Ascending aorta (tissue), 2 donors: ENCODE data around the gene NARS2. TPM values are rescaled to one million over a fixed set of nuclear protein-coding genes. Genes with fewer than 3 reads are reported as not detected.

Experiments used
- DNase-seq, 2 donors: peaks; one replicate each; pipeline ENCODE4 v3.0.0-alpha.2; 2019; ENCODE audit warnings: low spot score in 2 of 2
- H3K27ac ChIP-seq, 2 donors: fragments of 200-600 bp; sonication (generic); one replicate each; pipeline ENCODE4 v1.5.1; 2016 to 2017; ENCODE audit warnings: mild to moderate bottlenecking in 1 of 2
- H3K27me3 ChIP-seq: fragments of 200-600 bp; sonication (generic); one replicate; pipeline ENCODE4 v1.5.1; 2017
- H3K36me3 ChIP-seq, 2 donors: fragments of 200-600 bp; sonication (generic); one replicate each; pipeline ENCODE4 v1.5.1; 2016
- H3K4me1 ChIP-seq, 2 donors: fragments of 200-600 bp; sonication (generic); one replicate each; pipeline ENCODE4 v1.5.1; 2016 to 2017; ENCODE audit warnings: mild to moderate bottlenecking in 1 of 2
- H3K4me3 ChIP-seq, 2 donors: fragments of 200-600 bp; sonication (generic); one replicate each; pipeline ENCODE4 v1.5.1; 2016 to 2017; ENCODE audit warnings: mild to moderate bottlenecking in 1 of 2
- H3K9me3 ChIP-seq, 2 donors: fragments of 200-600 bp; sonication (generic); one replicate each; pipeline ENCODE4 v1.5.1; 2016
- CTCF ChIP-seq, 3 experiments: fragments of 200-600 bp in 2 of 3; fragments of 450-650 bp in 1 of 3; sonication (generic) in 2 of 3; IDR thresholded peaks; one replicate each; pipeline ENCODE4 v1.5.1; 2016 to 2019; ENCODE audit warnings: antibody characterized with exemption in 3 of 3, mild to moderate bottlenecking in 1 of 3, moderate library complexity in 1 of 3
- intact Hi-C: fragments of 100-400 bp; cut with DNase I; formaldehyde crosslinking; loops from one replicate; pipeline ENCODE4 v1.15.1; 2023
- total RNA-seq: library from RNA; depleted of rRNA; stranded (reverse); fragments of >200 nt; gene quantifications from one replicate; pipeline ENCODE4 v1.1.0, GENCODE V29; 2016

NARS2 gene
- total RNA-seq, 1 donor from 2014 or later = 7.8 TPM

- peaks cover 0 to 19% of the 10 kb centered on the region in 2 donors for H3K4me1 ChIP-seq
- no peaks in the 10 kb centered on the region for H3K27me3 ChIP-seq
These were observed 157.3 kb downstream of the NARS2 start, which contains the start of gene GAB2 for GRCh38 chr11:78417175-78417887. GAB2 (minus strand) TSS chr11:78417820; CDS start chr11:78417720, 100 bp downstream.

GRCh38 chr11:78416285-78417174 is 158.1 kb downstream of the NARS2 start:
- Histone ChIP-seq H3K4me1 (peaks cover 0 to 19% of the 10 kb centered on the region in 2 donors), H3K27me3 (no peaks in the 10 kb centered on the region), H3K36me3 (no peaks in the 10 kb centered on the region), H3K27ac (peak overlapping the region; percentile 98 to 100), H3K9me3 (no peaks in the 10 kb centered on the region), H3K4me3 (peak overlapping the region; percentile 82 to 84)
- intact Hi-C loops = loop anchor here (1.0 to 5.0 kb wide), 5 partner anchors 104 to 424 kb away; partner anchors contain the start of genes ALG8 and INTS4
- DNase-seq = peak; percentile 78 to 94
- peak in 2 of 3 experiments; percentile 50 to 53 for TF ChIP-seq CTCF (IDR thresholded peaks at IDR 0.05)

More at GRCh38 chr11:78417175-78417887, 157.3 kb downstream of the NARS2 start, which contains the start of gene GAB2:
- H3K4me3 ChIP-seq = peak within 1 kb of the TSS; percentile 82 to 84
- H3K27ac ChIP-seq = peak within 1 kb of the TSS; percentile 98 to 100
- H3K9me3 ChIP-seq = no peaks in the 10 kb centered on the region
- TF ChIP-seq CTCF (IDR thresholded peaks at IDR 0.05) = no peak
- no peak for DNase-seq
- no peaks in the 10 kb centered on the region for H3K36me3 ChIP-seq
- intact Hi-C loops = loop anchor here (1.0 to 5.0 kb wide), 5 partner anchors 105 to 425 kb away; partner anchors contain the start of genes ALG8 and INTS4

GRCh38 chr11:78415338-78415737 is 159.3 kb downstream of the NARS2 start:
- no peak for DNase-seq
- Histone ChIP-seq H3K9me3 (peaks cover 1 to 2% of the 10 kb centered on the region in 2 donors), H3K27me3 (no peaks in the 10 kb centered on the region), H3K36me3 (peaks cover 0 to 2% of the 10 kb centered on the region in 2 donors), H3K27ac (peak overlapping the region; percentile 98 to 100), H3K4me3 (peak overlapping the region in 1 of 2 donors; percentile 82), H3K4me1 (peaks cover 0 to 14% of the 10 kb centered on the region in 2 donors)
- no peak for TF ChIP-seq CTCF (IDR thresholded peaks at IDR 0.05)
- intact Hi-C loops = loop anchor here (5.0 kb wide), 3 partner anchors 147 to 423 kb away; partner anchors contain the start of genes ALG8 and INTS4

GRCh38 chr11:78414321-78415051 is 160.2 kb downstream of the NARS2 start:
- peak in 2 of 3 experiments; percentile 40 to 52 for TF ChIP-seq CTCF (IDR thresholded peaks at IDR 0.05)
- Histone ChIP-seq H3K9me3 (peaks cover 9 to 11% of the 10 kb centered on the region in 2 donors), H3K4me1 (peaks cover 0 to 5% of the 10 kb centered on the region in 2 donors), H3K27ac (peak overlapping the region in 1 of 2 donors; percentile 100), H3K4me3 (no peak overlapping the region), H3K27me3 (no peaks in the 10 kb centered on the region), H3K36me3 (peaks cover 4 to 11% of the 10 kb centered on the region in 2 donors)
- intact Hi-C loops = loop anchor here (5.0 kb wide), 3 partner anchors 148 to 422 kb away; partner anchors contain the start of genes ALG8 and INTS4
- no peak for DNase-seq

- intact Hi-C loops = no loop called here
- no peak for TF ChIP-seq CTCF (IDR thresholded peaks at IDR 0.05)
These were observed 166.0 kb downstream of the NARS2 start for GRCh38 chr11:78408619-78409018.

More at GRCh38 chr11:78408619-78409018, 166.0 kb downstream of the NARS2 start:
- H3K27ac ChIP-seq = no peak overlapping the region
- H3K9me3 ChIP-seq = peaks cover 9 to 16% of the 10 kb centered on the region in 2 donors
- H3K36me3 ChIP-seq = peaks cover 4 to 16% of the 10 kb centered on the region in 2 donors
- no peaks in the 10 kb centered on the region for H3K4me1 ChIP-seq
- H3K27me3 ChIP-seq = no peaks in the 10 kb centered on the region
- DNase-seq = no peak
- no peak overlapping the region for H3K4me3 ChIP-seq
